Measurements from ENCODE around the gene CCNC. TPM values are rescaled to one million over a fixed set of nuclear protein-coding genes. Genes with fewer than 3 reads are reported as not detected.

Gene CCNC
- total RNA-seq, 1 donor from 2014 or later: 41.6 TPM

- Histone ChIP-seq H3K4me1 (peaks cover 39% of the 10 kb centered on the region), H3K27me3 (ENCODE audit: low read depth) (peaks cover 88% of the 10 kb centered on the region), H3K9me3 (no peaks in the 10 kb centered on the region), H3K4me3 (no peak overlapping the region), H3K27ac (no peak overlapping the region), H3K36me3 (no peaks in the 10 kb centered on the region)
- DNase-seq: no peak
- ATAC-seq: no peak
- TF ChIP-seq, protein P1, sequence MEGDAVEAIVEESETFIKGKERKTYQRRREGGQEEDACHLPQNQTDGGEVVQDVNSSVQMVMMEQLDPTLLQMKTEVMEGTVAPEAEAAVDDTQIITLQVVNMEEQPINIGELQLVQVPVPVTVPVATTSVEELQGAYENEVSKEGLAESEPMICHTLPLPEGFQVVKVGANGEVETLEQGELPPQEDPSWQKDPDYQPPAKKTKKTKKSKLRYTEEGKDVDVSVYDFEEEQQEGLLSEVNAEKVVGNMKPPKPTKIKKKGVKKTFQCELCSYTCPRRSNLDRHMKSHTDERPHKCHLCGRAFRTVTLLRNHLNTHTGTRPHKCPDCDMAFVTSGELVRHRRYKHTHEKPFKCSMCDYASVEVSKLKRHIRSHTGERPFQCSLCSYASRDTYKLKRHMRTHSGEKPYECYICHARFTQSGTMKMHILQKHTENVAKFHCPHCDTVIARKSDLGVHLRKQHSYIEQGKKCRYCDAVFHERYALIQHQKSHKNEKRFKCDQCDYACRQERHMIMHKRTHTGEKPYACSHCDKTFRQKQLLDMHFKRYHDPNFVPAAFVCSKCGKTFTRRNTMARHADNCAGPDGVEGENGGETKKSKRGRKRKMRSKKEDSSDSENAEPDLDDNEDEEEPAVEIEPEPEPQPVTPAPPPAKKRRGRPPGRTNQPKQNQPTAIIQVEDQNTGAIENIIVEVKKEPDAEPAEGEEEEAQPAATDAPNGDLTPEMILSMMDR (IDR thresholded peaks at IDR 0.05): no peak
- intact Hi-C loops (cut with DNase I): no loop called here
Observed at GRCh38 chr6:99591673-99592364, 23.4 kb upstream of the CCNC start.

DNA sequence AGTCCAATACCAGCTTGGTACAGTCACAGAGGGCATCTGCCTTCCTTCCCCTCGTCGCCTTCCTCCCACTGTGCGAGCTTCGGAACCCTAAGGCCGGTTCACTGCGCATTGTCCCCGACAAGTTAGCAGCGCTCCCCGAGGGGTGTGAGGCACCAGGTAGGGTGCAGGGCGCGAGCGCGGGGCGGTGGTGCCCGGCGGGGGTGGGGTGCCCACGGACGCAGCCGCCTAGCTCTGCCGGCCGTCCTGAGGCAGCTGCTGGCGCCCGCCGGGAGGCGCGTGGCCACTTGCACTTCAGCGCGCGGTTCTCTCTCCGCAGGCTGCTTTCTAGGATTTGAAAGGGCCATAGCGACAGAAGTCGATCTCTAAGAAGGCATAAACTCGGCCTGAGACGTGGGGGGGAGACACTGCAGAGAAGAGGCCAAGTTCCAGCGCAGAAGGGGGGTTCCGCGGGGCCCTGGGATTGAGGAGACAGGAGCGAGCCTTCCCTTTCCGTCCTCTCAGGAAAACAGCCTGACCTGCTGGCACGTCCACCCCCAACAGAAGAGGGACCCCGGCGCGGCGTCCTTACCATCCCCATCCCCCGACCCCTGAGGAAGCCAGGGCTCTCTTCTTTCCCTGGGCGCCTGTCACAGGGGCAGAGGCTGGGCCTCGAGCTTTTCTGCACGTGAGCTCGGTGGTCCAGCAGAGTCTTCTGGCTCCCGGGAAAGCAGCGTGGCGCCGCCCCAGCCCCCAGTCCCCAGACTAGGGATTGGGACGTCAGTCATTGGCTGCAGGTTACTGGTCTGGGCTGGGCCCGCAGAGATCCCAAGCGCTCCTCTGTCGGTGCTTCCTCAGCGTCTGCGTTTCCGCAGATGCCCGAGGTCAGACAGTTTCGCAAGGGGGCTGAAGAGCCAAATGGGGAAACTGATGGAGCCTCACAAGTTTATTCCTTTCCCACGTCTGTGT lies 22.5 kb upstream of the CCNC start:
- no peak for DNase-seq
- Histone ChIP-seq H3K9me3 (no peaks in the 10 kb centered on the region), H3K27me3 (ENCODE audit: low read depth) (peaks cover 80% of the 10 kb centered on the region), H3K36me3 (no peaks in the 10 kb centered on the region), H3K4me1 (peaks cover 39% of the 10 kb centered on the region), H3K27ac (no peak overlapping the region), H3K4me3 (peak overlapping the region; percentile 22)
- peak; percentile 26 to 34 for ATAC-seq
- intact Hi-C loops (cut with DNase I): no loop called here
- TF ChIP-seq, protein P1 (IDR thresholded peaks at IDR 0.05): no peak

GRCh38 chr6:99589907-99590493 lies 21.5 kb upstream of the CCNC start:
- no peak for DNase-seq
- no peak overlapping the region for H3K4me3 ChIP-seq
- TF ChIP-seq, protein P1 (IDR thresholded peaks at IDR 0.05): no peak
- H3K27ac ChIP-seq: no peak overlapping the region
- no peaks in the 10 kb centered on the region for H3K36me3 ChIP-seq
- no peak for ATAC-seq
- peaks cover 70% of the 10 kb centered on the region for H3K27me3 ChIP-seq (ENCODE audit: low read depth)
- intact Hi-C loops (cut with DNase I): no loop called here
- peaks cover 39% of the 10 kb centered on the region for H3K4me1 ChIP-seq
- H3K9me3 ChIP-seq: no peaks in the 10 kb centered on the region

- no peaks in the 10 kb centered on the region for H3K36me3 ChIP-seq
- intact Hi-C loops (cut with DNase I): no loop called here
- peak overlapping the region; percentile 65 for H3K4me3 ChIP-seq
- no peak overlapping the region for H3K27ac ChIP-seq
- DNase-seq (no peak), ATAC-seq (peak; percentile 50 to 54)
- no peaks in the 10 kb centered on the region for H3K9me3 ChIP-seq
- TF ChIP-seq, protein P1 (IDR thresholded peaks at IDR 0.05): no peak
- H3K4me1 ChIP-seq: peaks cover 39% of the 10 kb centered on the region
- peaks cover 65% of the 10 kb centered on the region for H3K27me3 ChIP-seq (ENCODE audit: low read depth)
Observed at GRCh38 chr6:99589290-99589672, 20.8 kb upstream of the CCNC start.

- H3K9me3 ChIP-seq: no peaks in the 10 kb centered on the region
Observed at GRCh38 chr6:99588618-99589289, 20.3 kb upstream of the CCNC start.

More at GRCh38 chr6:99588618-99589289, 20.3 kb upstream of the CCNC start:
- H3K27ac ChIP-seq: no peak overlapping the region
- H3K36me3 ChIP-seq: no peaks in the 10 kb centered on the region
- TF ChIP-seq, protein P1 (IDR thresholded peaks at IDR 0.05): peak; percentile 66
- H3K4me3 ChIP-seq: peak overlapping the region; percentile 65
- intact Hi-C loops (cut with DNase I): no loop called here
- DNase-seq (peak; percentile 85), ATAC-seq (peak; percentile 95 to 97)
- H3K4me1 ChIP-seq: peaks cover 39% of the 10 kb centered on the region
- peaks cover 60% of the 10 kb centered on the region for H3K27me3 ChIP-seq (ENCODE audit: low read depth)
